ENCODE measurements around the gene ZNF609. TPM values are rescaled to one million over a fixed set of nuclear protein-coding genes. Genes with fewer than 3 reads are reported as not detected.
A peak's percentile ranks its signal among the peaks of the same experiment; 100 is the strongest.

The ZNF609 gene
- total RNA-seq, 1 donor from 2014 or later, result 24.1 TPM

- H3K9me3 Mint-ChIP-seq (ENCODE audit: low read depth), result no peaks in the 10 kb centered on the region
- no peak for TF ChIP-seq CTCF (IDR thresholded peaks at IDR 0.05)
- no peak overlapping the region for H3K4me3 Mint-ChIP-seq (ENCODE audit: unreplicated experiment)
- peaks cover 9% of the 10 kb centered on the region for H3K36me3 Mint-ChIP-seq (ENCODE audit: low read depth)
- DNase-seq (ENCODE audit: low spot score), result no peak
- H3K27ac Mint-ChIP-seq (ENCODE audit: unreplicated experiment), result no peak overlapping the region
- no peaks in the 10 kb centered on the region for H3K27me3 Mint-ChIP-seq (ENCODE audit: low read depth)
- peaks cover 9% of the 10 kb centered on the region for H3K4me1 Mint-ChIP-seq (ENCODE audit: low read depth)
Observed at GRCh38 chr15:64438653-64439447, 21.5 kb upstream of the ZNF609 start.

- Mint-ChIP-seq H3K9me3 (ENCODE audit: low read depth) (no peaks in the 10 kb centered on the region), H3K36me3 (ENCODE audit: low read depth) (peaks cover 5% of the 10 kb centered on the region), H3K27ac (ENCODE audit: unreplicated experiment) (peak overlapping the region; percentile 58), H3K4me1 (ENCODE audit: low read depth) (peaks cover 24% of the 10 kb centered on the region), H3K4me3 (ENCODE audit: unreplicated experiment) (no peak overlapping the region), H3K27me3 (ENCODE audit: low read depth) (no peaks in the 10 kb centered on the region)
- DNase-seq (ENCODE audit: low spot score), result no peak
- TF ChIP-seq CTCF (IDR thresholded peaks at IDR 0.05), result no peak
Observed at GRCh38 chr15:64441852-64442251, 18.5 kb upstream of the ZNF609 start.

GRCh38 chr15:64443016-64443415 is 17.4 kb upstream of the ZNF609 start:
- Mint-ChIP-seq H3K4me3 (ENCODE audit: unreplicated experiment) (no peak overlapping the region), H3K27me3 (ENCODE audit: low read depth) (no peaks in the 10 kb centered on the region), H3K36me3 (ENCODE audit: low read depth) (peaks cover 7% of the 10 kb centered on the region), H3K9me3 (ENCODE audit: low read depth) (no peaks in the 10 kb centered on the region), H3K4me1 (ENCODE audit: low read depth) (peaks cover 24% of the 10 kb centered on the region), H3K27ac (ENCODE audit: unreplicated experiment) (peak overlapping the region; percentile 79)
- no peak for TF ChIP-seq CTCF (IDR thresholded peaks at IDR 0.05)
- no peak for DNase-seq (ENCODE audit: low spot score)

- Mint-ChIP-seq H3K27ac (ENCODE audit: unreplicated experiment) (peak overlapping the region; percentile 76), H3K36me3 (ENCODE audit: low read depth) (peaks cover 8% of the 10 kb centered on the region), H3K4me1 (ENCODE audit: low read depth) (peaks cover 24% of the 10 kb centered on the region), H3K4me3 (ENCODE audit: unreplicated experiment) (peak overlapping the region; percentile 11), H3K9me3 (ENCODE audit: low read depth) (no peaks in the 10 kb centered on the region), H3K27me3 (ENCODE audit: low read depth) (no peaks in the 10 kb centered on the region)
- DNase-seq (ENCODE audit: low spot score), result no peak
- TF ChIP-seq CTCF (IDR thresholded peaks at IDR 0.05), result no peak
Observed at GRCh38 chr15:64443747-64444621, 16.4 kb upstream of the ZNF609 start.

GRCh38 chr15:64444836-64445235 is 15.5 kb upstream of the ZNF609 start:
- peaks cover 12% of the 10 kb centered on the region for H3K36me3 Mint-ChIP-seq (ENCODE audit: low read depth)
- peaks cover 24% of the 10 kb centered on the region for H3K4me1 Mint-ChIP-seq (ENCODE audit: low read depth)
- peak overlapping the region; percentile 76 for H3K27ac Mint-ChIP-seq (ENCODE audit: unreplicated experiment)
- TF ChIP-seq CTCF (IDR thresholded peaks at IDR 0.05), result no peak
- H3K27me3 Mint-ChIP-seq (ENCODE audit: low read depth), result no peaks in the 10 kb centered on the region
- no peaks in the 10 kb centered on the region for H3K9me3 Mint-ChIP-seq (ENCODE audit: low read depth)
- DNase-seq (ENCODE audit: low spot score), result no peak
- no peak overlapping the region for H3K4me3 Mint-ChIP-seq (ENCODE audit: unreplicated experiment)

All from chondrocyte (in vitro differentiated cells).